GM13976 (cell line): ENCODE results near the gene GSTM1.
"Not testable (repeated sequence)": the region's sequence is repeated elsewhere in the genome, so short reads cannot be mapped to it uniquely, and the experiment has no call there.

Source experiments
- DNase-seq: peaks from one replicate; pipeline ENCODE4 v3.0.0; 2012; ENCODE audit warnings: low spot score
- CTCF ChIP-seq: IDR thresholded peaks from 2 replicates; pipeline ENCODE4 v1.5.1; 2012; ENCODE audit warnings: borderline replicate concordance, mild to moderate bottlenecking; ENCODE audit not compliant: insufficient read depth; ENCODE audit errors: extremely low read depth, missing control alignments, control extremely low read depth
- in situ Hi-C: fragments of 300-500 bp; cut with MboI; formaldehyde crosslinking; loops from one replicate; pipeline ENCODE4 v1.12.0; 2022; ENCODE audit warnings: low sequenced_read_pairs, mixed read lengths, inconsistent platforms; ENCODE audit not compliant: unreplicated experiment

The GSTM1 gene

DNA sequence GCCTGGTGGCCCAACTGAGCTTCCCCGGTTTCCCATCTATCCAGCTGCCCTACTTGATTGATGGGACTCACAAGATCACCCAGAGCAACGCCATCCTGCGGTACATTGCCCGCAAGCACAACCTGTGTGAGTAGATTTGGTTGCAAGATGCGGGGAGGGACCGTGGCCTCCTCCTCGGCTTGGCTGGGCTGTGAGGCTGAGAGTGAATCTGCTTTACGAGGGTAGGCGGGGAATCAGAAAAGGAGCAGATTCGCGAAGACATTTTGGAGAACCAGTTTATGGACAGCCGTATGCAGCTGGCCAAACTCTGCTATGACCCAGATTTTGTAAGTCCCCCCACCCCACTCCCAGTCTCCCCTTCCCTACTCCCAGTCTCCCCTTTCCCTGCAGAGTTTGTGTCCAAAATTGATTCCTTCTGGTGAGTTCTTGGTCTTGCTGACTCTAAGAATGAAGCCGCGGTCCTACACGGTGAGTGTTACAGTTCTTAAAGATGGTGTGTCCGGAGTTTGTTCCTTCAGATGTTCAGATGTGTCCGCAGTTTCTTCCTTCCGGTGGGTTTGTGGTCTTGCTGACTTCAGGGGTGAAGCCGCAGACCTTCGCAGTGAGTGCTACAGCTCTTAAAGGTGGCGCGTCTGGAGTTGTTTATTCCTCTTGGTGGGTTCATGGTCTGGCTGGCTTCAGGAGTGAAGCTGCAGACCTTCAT, 18.2 kb upstream of the GSTM1 start:
- in situ Hi-C loops, result loop anchor here (10.0 kb wide), 1 partner anchor 45 kb away; the partner anchor contains the start of gene GSTM5
- DNase-seq, result peak; percentile 1
- TF ChIP-seq CTCF, result no peak

- in situ Hi-C loops, result loop anchor here (10.0 kb wide), 1 partner anchor 45 kb away; the partner anchor contains the start of gene GSTM5
- DNase-seq, result peak; percentile 2
These were observed 17.7 kb upstream of the GSTM1 start for GRCh38 chr1:109669949-109670302.

DNA sequence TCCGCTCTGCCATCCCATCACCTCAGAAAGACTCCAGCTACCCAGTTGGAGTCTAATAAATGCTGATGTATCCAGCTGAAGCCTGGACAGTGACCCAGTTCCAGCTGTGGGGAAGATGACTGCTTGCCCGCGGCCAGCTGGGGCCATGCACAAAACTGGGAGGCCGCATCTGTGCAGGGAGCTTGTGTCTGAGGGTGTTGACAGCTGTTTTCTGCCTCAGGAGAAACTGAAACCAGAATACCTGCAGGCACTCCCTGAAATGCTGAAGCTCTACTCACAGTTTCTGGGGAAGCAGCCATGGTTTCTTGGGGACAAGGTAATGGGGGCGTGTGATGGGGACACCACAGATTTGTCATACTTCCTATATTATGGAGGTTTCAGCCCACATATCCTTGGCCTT, 16.6 kb upstream of the GSTM1 start:
- TF ChIP-seq CTCF, result no peak
- in situ Hi-C loops, result no loop called here
- no peak for DNase-seq

DNA sequence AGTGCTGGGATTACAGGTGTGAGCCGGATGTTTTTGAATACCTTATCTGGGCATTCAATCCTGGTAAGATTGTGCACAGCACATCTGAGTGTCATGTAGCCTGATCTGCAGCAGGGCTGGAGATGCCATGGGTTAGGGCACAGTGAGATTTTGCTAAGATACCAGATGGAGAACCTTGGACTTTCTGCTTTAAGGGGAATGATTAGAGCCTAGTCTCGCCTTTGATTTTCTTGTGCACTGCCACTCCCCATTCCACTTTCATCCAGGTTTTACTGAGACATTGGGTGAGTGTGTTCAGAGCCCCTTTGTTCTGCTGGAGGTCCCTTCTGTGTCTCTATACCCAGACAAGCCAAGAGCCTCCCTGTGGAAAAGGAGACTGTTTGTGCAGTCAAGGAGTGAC, 13.8 kb upstream of the GSTM1 start:
- in situ Hi-C loops, DNase-seq: not testable (repeated sequence)

GRCh38 chr1:109676683-109677381, 10.8 kb upstream of the GSTM1 start:
- DNase-seq, in situ Hi-C loops: not testable (repeated sequence)

DNA sequence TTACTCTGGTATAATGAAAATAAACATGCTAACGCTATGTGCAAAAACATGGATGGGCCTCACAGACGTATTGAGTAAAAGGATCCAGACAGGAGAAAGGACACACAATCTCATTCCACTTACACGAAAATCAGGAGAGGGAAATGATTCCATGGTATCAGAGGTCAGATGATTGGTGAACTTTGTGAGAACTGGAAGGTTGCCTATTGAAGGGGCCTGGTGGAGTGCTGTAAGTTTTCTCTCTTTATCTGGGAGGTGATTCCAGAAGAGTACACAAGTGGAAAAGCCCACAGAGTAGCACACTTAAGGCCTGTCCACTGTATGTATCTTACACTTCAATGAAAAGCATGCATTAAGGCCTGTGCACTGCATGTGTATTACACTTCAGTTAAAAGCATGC, 10.2 kb upstream of the GSTM1 start:
- TF ChIP-seq CTCF, result no peak
- no peak for DNase-seq
- in situ Hi-C loops, result no loop called here

GRCh38 chr1:109678637-109679036, 9.0 kb upstream of the GSTM1 start:
- in situ Hi-C loops, DNase-seq: not testable (repeated sequence)

DNA sequence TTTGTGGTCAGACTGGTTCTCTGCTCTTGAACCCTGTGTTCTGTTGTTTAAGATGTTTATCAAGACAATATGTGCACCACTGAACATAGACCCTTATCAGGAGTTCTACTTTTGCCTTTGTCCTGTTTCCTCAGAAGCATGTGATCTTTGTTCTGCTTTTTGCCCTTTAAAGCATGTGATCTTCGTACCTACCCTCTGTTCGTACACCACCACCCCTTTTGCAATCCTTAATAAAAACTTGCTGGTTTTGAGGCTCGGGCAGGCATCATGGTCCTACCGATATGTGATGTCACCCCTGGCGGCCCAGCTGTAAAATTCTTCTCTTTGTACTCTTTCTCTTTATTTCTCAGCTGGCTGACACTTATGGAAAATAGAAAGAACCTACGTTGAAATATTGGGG, 2.8 kb upstream of the GSTM1 start:
- DNase-seq, in situ Hi-C loops: not testable (repeated sequence)

DNA sequence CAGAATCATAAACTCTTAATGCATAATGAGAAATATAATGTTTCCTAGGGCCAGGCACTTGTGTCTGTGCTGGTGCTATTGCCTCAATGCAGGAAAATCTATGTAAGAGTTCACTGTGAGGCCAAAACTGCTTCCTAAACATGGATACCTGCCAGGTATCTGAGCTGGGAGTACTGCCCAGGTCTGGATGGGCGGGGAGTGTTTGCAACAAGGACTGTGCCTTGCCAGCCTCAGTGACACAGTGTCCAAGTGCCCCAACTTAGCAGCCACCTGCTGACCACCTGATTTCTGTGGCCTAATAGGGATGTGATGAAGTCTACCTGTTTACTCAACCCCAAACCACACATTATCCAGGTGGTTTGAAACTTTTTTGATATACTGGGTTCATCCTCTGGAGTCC, 2.2 kb upstream of the GSTM1 start:
- not testable (repeated sequence) for DNase-seq

DNA sequence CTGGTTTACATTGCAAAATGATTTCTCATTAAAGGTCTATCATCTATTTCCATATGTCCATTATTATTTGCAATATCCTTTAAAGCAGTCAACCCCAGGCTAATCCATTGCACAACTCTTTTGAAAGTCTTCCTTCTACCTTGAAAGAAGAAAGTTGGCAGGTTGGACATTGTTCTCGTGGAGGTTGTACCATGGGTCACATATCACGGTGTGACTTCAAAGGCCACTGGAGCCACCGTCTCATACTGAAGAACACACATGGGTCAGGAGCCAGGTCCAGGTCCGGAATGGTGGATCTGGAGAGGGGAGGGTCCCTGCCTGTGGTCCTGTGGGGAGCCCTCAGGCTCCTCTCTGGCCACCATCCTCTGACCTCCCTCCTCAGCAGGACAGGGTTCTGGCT, 1.7 kb upstream of the GSTM1 start:
- in situ Hi-C loops, result not testable (repeated sequence)

More for the DNA sequence above, 2.2 kb upstream of the GSTM1 start:
- in situ Hi-C loops, result not testable (repeated sequence)

GRCh38 chr1:109687109-109687508, 508 bp upstream of the GSTM1 start:
- in situ Hi-C loops, DNase-seq: not testable (repeated sequence)

More for the DNA sequence above, 1.7 kb upstream of the GSTM1 start:
- DNase-seq, result not testable (repeated sequence)
